Adipose tissue (tissue), 3 donors: Measurements from ENCODE around the gene FN3KRP. TPM values are rescaled to one million over a fixed set of nuclear protein-coding genes. Genes with fewer than 3 reads are reported as not detected.
"Not testable (repeated sequence)": the region's sequence is repeated elsewhere in the genome, so short reads cannot be mapped to it uniquely, and the experiment has no call there.

ENCODE experiments used
- H3K27ac ChIP-seq: one replicate; pipeline ENCODE4 v1.5.1; 2013; ENCODE audit warnings: low read depth, low read length
- WGBS, 3 donors: extraction: QIAGEN DNeasy Blood & Tissue Kit; methylation state at CpG; one replicate each; pipeline ENCODE4 v1.1.7; 2013; 5-methylcytosine and 5-hydroxymethylcytosine counted together
- polyA plus RNA-seq, 3 donors: library from polyadenylated mRNA; stranded (reverse); fragments of 200-250 nt; gene quantifications; one replicate each; pipeline ENCODE4 v1.2.3, GENCODE V29; 2013
- donor health status: healthy with polysubstance abuse.
- donor health status: Bipolar disorder and iron deficiency.
- donor health status: healthy.

FN3KRP gene
- polyA plus RNA-seq, 3 donors, result 16.3 to 23.3 (median 22.4) TPM

- WGBS, 3 donors, result 1 to 2% (median 1%) methylated on average over 55 to 71 of the region's 72 CpGs
- H3K27ac ChIP-seq, result no peak overlapping the region
Measured at GRCh38 chr17:82752371-82753200, 36.1 kb downstream of the FN3KRP start.

GRCh38 chr17:82753201-82753464 lies 36.6 kb downstream of the FN3KRP start:
- H3K27ac ChIP-seq, result no peak overlapping the region
- 48 to 56% (median 53%) methylated on average over 8 of the region's 8 CpGs for WGBS, 3 donors

DNA sequence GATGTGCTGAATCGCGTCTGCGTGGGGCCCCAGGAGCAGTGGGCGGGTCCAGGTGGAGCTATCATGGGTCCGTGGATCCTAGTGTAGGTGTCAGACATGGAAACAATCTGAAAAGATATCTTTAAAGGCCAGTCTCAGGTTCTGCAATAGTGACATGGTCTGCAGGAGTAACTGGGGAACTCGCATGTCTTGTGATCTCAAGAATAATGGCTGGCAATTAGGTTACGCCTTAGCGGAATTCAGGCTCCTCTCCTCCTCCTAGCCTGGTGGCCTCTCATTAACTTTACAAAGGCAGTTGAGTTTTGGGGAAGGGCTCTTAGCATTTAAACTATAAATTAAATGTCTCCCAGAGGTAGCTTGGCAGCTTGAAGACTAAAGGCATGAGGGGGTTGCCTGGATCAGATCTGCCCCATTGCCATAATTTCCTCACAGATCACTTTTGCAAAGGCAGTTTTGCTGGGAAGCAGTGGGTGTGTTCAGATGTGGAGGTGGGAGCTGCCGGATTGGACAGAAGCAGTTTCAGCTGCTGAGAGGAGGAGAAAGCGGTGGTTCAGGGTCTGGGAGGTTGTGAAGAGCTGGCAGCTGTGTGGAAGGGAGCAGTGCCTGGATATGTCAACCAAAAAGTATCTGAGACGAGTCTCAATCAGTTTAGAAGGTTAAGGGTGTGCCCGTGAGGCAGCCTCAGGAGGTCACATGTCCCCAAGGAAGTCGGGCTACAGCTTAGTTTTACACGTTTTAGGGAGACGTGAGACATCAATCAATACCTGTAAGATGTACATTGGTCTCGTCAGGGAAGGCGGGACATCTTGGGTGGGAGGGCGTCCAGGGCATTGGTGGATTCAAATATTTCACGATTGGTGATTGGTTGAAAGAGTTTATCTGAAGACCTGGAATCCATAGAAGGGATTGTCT lies 38.0 kb downstream of the FN3KRP start:
- 83 to 87% (median 84%) methylated on average over 19 of the region's 19 CpGs for WGBS, 3 donors
- no peak overlapping the region for H3K27ac ChIP-seq

- 90 to 96% (median 92%) methylated on average over 7 of the region's 7 CpGs for WGBS, 3 donors
- no peak overlapping the region for H3K27ac ChIP-seq
Measured at GRCh38 chr17:82756166-82756565, 39.7 kb downstream of the FN3KRP start.

DNA sequence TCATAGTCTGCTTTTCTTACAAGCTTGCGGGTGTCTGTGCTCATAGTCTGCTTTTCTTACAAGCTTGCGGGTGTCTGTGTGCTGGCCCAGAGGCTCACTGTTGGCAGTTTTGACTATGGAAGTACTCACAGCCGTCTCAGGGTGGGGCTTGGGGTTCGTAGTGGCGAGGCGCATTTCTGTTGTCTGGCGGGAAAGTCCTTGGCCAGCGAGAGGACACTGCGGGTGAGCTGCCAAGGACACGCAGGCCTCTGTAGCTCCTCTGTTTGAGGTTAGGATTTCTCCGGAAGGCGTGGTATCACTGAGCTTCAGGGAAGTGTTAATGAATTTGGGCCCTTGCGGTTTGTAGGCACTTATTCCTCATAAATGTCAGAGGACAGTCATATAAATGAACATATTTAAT lies 48.9 kb downstream of the FN3KRP start:
- 78 to 84% (median 78%) methylated on average over 13 of the region's 13 CpGs for WGBS, 3 donors
- no peak overlapping the region for H3K27ac ChIP-seq

GRCh38 chr17:82767041-82767754 lies 50.7 kb downstream of the FN3KRP start:
- WGBS, 3 donors, result 72 to 82% (median 80%) methylated on average over 24 of the region's 24 CpGs
- H3K27ac ChIP-seq, result no peak overlapping the region

DNA sequence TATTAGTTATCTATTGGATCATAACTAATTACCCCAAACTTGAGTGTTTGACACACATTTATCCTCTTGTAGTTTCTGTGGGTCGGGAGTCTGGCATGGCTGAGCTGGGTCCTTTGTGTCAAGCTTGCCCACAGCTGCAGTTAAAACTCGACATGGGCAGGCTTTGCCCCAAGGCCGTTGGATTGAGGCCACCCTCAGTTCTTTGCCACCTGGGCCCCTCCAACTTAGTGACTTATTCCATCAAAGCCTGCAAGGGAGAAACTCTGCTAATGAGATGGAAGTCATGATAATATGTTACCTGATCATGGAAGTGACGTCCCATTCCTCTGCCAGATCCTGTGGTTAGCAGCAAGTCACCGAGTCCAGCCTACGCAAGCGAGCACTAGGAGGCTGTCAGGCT lies 52.5 kb downstream of the FN3KRP start:
- 94 to 99% (median 96%) methylated on average over 7 of the region's 7 CpGs for WGBS, 3 donors
- H3K27ac ChIP-seq, result no peak overlapping the region

DNA sequence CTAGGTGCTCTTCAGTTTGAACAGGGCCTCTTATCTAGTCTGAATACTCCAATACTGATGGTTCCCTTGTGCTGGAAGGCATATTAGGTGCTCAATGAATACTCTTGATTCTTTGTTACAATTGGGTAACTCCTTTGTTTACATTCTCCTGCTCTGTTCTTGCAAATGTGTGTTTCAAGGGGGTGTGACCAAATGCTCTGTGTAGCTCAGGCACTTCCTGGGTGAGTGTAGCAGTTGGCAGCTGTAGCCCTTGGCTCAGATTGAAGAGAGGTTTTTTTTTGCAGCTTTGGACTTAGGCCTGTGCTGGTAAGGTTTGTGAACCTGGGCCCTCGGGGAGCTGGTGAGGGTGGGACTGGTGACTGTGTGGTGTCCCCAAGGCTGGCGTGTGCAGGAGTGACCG lies 55.5 kb downstream of the FN3KRP start:
- WGBS, 3 donors, result 73 to 94% (median 85%) methylated on average over 3 of the region's 3 CpGs
- H3K27ac ChIP-seq, result no peak overlapping the region

DNA sequence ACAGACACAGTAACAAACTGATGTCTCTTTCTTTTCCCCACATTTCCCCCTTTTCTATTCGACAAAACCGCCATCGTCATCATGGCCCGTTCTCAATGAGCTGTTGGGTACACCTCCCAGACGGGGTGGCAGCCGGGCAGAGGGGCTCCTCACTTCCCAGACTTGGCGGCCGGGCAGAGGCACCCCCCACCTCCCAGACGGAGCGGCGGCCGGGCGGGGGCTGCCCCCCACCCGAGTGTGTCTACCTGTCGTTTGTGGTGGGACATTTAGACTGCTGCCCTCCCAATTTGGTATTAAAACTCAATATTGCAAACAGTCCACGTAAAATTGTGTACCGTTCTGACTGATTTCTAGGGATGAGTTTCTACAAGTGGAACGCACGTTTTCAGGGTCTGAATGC lies 58.0 kb downstream of the FN3KRP start:
- H3K27ac ChIP-seq, result not testable (repeated sequence)
- WGBS, 3 donors, result 77 to 85% (median 85%) methylated on average over 19 of the region's 19 CpGs

DNA sequence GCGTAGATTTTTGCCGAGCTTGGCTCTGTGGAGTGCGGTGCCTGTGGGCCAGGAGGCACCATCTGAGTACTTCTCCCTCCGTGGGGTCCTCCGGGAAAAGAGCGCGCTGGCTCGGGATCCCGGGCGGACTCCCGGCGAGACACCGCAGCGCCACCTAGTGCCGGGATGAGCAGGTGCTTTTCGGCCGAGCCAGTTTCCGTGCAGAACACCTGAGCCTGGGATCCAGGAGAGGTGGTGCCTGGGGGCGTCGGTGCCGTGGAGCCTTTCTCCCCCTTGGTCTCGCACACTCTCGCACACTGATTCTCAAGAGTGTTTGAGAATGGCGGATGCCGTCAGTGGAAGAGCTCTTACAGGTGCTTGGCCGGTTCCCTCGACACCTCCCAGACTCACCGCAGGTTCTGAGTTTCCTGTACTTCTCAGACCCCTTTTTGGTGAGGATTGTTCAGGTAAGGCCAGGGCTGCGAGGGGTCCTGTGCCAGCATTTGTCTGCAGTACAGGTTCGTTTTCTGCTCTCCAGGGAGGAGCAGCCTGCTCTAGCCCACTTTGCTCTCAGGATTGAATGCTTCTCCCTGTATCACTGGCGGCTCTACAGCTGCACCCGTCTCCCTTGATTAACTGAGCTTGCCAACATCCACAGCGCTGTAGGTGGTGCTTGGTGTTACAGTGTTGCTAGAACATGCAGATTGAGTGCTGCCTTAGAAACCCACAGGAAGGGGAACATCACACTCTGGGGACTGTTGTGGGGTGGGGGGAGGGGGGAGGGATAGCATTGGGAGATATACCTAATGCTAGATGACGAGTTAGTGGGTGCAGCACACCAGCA lies 58.7 kb downstream of the FN3KRP start:
- 33 to 40% (median 36%) methylated on average over 33 of the region's 34 CpGs for WGBS, 3 donors
- H3K27ac ChIP-seq, result no peak overlapping the region

GRCh38 chr17:82776454-82776853 lies 59.9 kb downstream of the FN3KRP start:
- no peak overlapping the region for H3K27ac ChIP-seq
- 84 to 92% (median 88%) methylated on average over 13 of the region's 13 CpGs for WGBS, 3 donors

Other genes with a start within 250 kb of the FN3KRP start
- gene FOXK2, start 197.0 kb upstream of the FN3KRP start, polyA plus RNA-seq, result 10 to 100 TPM; 11.3 to 22.0 (median 16.0) TPM
- gene WDR45B, start 68.3 kb upstream of the FN3KRP start, polyA plus RNA-seq, result 10 to 100 TPM; 53.3 to 71.9 (median 65.0) TPM
- gene RAB40B, start 18.0 kb upstream of the FN3KRP start, polyA plus RNA-seq, result 10 to 100 TPM in 1 of 3 donors, 1 to 10 TPM in 2; 6.1 to 12.5 (median 8.6) TPM
- gene FN3K, start 18.9 kb downstream of the FN3KRP start, polyA plus RNA-seq, result 10 to 100 TPM; 12.3 to 17.8 (median 14.1) TPM
- 100 to 1,000 TPM in 1 of 3 donors, 10 to 100 TPM in 2; 42.1 to 145 (median 65.1) TPM for gene TBCD, start 35.4 kb downstream of the FN3KRP start, polyA plus RNA-seq
- under 1 TPM; 0.03 to 0.33 (median 0.22) TPM for gene ZNF750, start 123.3 kb downstream of the FN3KRP start, polyA plus RNA-seq